Cardiac fibroblast (primary cell): ENCODE results near the gene CCDC181.
"Not testable (repeated sequence)": the region's sequence is repeated elsewhere in the genome, so short reads cannot be mapped to it uniquely, and the experiment has no call there.

ENCODE experiments used
- DNase-seq, 2 donors: peaks; one replicate each; pipeline versions ENCODE4 v3.0.0 to v3.0.0-alpha.2; 2010; ENCODE audit warnings: low read depth in 2 of 2
- H3K4me3 ChIP-seq, 2 donors: replicated peaks in 1 of 2; 1 replicate in 1 of 2; 2 replicates in 1 of 2; pipeline ENCODE4 v1.5.1; 2011; ENCODE audit warnings: low read depth in 2 of 2, low read length in 2 of 2, mild to moderate bottlenecking in 2 of 2, moderate library complexity in 1 of 2
- TF ChIP-seq, protein P1 (sequence below): IDR thresholded peaks from one replicate; pipeline ENCODE4 v1.5.1; 2011; ENCODE audit warnings: low read depth, mild to moderate bottlenecking, low read length, inconsistent platforms

The CCDC181 gene

DNA sequence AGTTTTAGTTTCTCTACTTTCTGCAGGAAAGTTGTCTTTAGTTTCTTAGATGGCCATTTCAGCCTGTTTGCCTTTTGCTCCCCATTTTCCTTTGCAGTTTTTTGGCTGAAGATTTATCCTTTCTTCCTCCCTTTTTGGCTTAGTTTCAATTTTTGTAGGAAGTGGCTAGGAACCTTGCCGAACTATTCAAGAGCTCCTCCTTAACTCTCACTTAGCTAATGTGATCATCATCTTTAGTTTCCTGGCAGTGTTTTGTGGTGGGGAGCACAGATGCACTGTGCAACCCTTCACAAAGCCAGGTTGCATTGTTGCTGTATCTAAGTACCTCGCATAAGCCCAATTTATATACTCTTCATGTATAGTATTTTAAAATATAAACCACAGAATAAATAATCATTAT lies 28.8 kb upstream of the CCDC181 start:
- peak; percentile 25 to 44 for DNase-seq
- TF ChIP-seq, protein P1, sequence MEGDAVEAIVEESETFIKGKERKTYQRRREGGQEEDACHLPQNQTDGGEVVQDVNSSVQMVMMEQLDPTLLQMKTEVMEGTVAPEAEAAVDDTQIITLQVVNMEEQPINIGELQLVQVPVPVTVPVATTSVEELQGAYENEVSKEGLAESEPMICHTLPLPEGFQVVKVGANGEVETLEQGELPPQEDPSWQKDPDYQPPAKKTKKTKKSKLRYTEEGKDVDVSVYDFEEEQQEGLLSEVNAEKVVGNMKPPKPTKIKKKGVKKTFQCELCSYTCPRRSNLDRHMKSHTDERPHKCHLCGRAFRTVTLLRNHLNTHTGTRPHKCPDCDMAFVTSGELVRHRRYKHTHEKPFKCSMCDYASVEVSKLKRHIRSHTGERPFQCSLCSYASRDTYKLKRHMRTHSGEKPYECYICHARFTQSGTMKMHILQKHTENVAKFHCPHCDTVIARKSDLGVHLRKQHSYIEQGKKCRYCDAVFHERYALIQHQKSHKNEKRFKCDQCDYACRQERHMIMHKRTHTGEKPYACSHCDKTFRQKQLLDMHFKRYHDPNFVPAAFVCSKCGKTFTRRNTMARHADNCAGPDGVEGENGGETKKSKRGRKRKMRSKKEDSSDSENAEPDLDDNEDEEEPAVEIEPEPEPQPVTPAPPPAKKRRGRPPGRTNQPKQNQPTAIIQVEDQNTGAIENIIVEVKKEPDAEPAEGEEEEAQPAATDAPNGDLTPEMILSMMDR = no peak
- no peak overlapping the region for H3K4me3 ChIP-seq

DNA sequence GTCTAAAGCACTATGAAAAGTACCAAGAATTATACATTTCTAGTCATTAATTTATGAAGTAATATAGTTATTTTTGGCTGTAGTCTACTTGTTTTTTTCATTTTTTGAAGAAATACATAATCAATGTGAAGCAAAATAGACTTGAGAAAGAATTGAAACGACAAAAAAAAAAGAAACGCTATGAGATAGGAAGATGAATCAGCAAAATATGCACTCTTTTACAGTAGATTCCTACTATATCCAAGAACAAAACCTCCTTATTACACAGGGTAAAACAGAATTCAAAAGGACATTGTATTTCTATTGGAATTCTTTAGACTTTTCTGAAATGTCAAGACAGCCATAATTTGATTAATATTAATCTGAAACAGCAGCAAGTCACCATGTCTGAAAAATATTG lies 25.6 kb upstream of the CCDC181 start:
- TF ChIP-seq, protein P1 = no peak
- no peak overlapping the region for H3K4me3 ChIP-seq
- no peak for DNase-seq

DNA sequence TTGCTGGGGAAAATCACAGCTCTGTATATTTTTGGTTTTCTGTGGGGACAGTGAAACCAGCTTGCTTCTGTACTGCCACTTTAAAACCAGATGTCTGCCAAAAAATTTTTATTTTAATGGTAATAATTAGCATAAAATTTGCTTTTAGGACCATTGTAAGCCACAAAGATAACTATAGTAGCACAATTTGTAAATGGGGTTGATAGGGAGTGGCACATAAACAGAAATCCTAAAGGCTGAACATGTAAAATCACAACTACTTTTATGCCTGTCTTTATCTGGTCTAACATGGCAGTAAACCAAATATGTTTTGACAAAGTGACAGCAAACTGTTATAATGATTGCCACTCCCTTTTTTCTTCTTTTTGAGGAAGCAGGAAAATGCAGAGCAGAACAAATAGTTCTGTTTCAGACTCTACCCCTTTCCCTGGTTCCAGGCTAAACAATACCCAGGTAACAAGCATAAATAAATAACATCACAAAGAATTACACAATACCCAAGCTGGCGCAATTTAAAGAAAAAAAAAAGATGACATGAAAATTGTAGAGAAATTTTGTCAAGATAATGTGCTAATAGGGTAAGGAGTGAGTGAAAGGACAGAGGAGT lies 24.0 kb upstream of the CCDC181 start:
- TF ChIP-seq, protein P1 = no peak
- no peak overlapping the region for H3K4me3 ChIP-seq

DNA sequence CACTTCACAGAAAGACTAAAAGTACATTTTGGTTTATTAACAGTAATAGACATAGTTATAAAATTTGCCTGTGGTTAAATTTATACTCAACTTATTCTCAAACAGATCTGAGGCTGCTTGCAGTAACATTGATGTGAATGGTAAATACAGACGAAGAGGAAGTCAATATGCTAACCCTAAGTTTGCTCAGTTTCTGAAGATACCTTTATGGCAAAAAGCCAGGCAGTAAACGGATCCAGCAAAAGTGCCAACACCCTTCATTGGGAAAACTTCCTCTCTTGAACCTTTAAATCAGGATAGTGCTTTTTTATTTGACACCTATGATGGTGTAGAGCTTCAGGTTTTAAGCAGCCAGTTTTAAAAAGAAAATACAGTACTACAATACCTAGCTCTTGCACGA lies 16.6 kb upstream of the CCDC181 start:
- DNase-seq = no peak
- H3K4me3 ChIP-seq = no peak overlapping the region
- TF ChIP-seq, protein P1 = no peak

More for the DNA sequence above, 24.0 kb upstream of the CCDC181 start:
- no peak for DNase-seq

DNA sequence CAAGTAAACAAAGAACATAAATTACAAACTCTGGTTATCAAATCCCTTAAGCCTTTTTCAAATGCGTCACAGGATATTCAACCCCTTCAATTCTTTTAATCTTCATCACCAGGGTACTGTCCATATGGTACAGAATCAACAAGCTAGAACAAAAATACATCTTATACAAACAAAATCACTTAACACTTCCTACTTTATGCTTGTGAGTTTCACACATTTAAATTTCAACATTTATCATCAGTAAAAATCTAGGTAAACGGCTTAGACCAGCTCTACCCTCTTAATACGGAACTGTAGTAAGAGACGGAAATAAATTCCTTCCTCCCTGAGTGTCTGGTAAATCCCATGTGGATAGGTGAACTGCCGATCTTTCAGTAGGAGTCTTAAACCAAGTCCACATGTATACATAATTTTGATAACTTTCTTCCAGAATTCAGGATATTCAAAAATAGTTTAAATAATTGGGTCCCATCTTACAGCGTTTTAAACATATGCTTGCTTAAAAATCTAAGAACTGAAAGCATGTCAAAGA lies 1.0 kb downstream of the CCDC181 start:
- peak in 1 of 2 donors; percentile 1 for DNase-seq
- TF ChIP-seq, protein P1 = no peak
- no peak overlapping the region for H3K4me3 ChIP-seq

DNA sequence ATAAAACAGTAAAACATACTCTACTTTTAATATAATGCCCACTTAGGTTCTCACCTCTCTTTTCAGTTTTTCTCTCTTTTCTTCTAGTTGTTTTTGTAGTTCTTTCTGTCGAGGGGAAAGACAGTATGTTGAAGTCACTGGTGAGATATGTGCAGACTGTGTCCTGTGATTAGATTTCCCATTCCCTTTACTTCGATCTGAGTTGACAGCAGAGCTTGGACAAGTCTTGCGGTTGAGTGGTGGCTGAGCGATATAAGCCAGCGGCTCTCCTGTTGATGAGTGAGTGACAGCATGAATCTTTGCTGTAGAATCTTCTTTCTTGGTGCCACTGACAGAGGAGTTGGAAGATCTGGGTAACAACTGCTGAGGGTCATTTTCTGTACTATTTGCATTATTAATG lies 6.0 kb downstream of the CCDC181 start:
- no peak overlapping the region for H3K4me3 ChIP-seq
- TF ChIP-seq, protein P1 = no peak
- DNase-seq = no peak

DNA sequence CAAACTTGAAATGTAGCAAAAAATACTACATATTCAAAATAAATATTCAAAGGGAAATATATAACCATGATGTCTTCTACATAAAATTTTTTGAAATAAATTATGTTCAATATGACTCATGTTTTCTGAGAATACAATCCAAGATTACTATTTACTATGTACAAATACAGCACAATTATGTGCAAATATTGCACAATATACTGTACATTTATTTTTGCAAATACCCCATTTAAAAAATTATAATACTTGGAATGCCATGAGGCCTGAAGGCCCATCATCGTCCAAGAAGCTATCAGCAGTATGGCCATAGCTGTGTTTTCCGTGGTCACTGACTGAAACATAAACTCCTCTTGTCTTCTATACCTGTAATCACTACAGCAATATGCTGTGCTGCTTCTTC lies 12.3 kb downstream of the CCDC181 start:
- TF ChIP-seq, protein P1 = no peak
- no peak overlapping the region for H3K4me3 ChIP-seq
- DNase-seq = no peak

DNA sequence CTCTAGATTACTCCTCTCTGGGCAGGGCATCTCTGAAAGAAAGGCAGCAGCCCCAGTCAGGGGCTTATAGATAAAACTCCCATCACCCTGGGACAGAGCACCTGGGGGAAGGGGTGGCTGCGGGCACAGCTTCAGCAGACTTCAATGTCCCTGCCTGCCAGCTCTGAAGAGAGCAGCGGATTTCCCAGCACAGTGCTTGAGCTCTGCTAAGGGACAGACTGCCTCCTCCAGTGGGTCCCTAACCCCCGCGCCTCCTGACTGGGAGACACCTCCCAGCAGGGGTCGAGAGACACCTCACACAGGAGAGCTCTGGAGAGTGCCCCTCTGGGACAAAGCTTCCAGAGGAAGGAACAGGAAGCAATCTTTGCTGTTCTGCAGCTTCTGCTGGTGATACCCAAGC lies 18.9 kb downstream of the CCDC181 start:
- not testable (repeated sequence) for DNase-seq, H3K4me3 ChIP-seq

DNA sequence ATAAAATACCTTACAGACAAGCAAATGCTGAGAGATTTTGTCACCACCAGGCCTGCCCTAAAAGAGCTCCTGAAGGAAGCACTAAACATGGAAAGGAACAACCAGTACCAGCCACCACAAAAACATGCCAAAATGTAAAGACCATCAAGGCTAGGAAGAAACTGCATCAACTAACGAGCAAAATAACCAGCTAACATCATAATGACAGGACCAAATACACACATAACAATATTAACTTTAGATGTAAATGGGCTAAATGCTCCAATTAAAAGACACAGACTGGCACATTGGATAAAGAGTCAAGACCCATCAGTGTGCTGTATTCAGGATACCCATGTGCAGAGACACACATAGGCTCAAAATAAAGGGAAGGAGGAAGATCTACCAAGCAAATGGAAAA lies 24.7 kb downstream of the CCDC181 start:
- not testable (repeated sequence) for H3K4me3 ChIP-seq

More for the DNA sequence above, 24.7 kb downstream of the CCDC181 start:
- DNase-seq = not testable (repeated sequence)
